ENCODE measurements around the gene TEPSIN.

Gene TEPSIN

GRCh38 chr17:81209141-81209540 lies 29.7 kb downstream of the TEPSIN start:
- no peak overlapping the region for H3K4me3 ChIP-seq (ENCODE audit: low read depth, low read length)
- TF ChIP-seq CTCF (IDR thresholded peaks at IDR 0.05; ENCODE audit: borderline replicate concordance, insufficient read depth, low read depth, low read length) = no peak

- no peak overlapping the region for H3K4me3 ChIP-seq (ENCODE audit: low read depth, low read length)
- TF ChIP-seq CTCF (IDR thresholded peaks at IDR 0.05; ENCODE audit: borderline replicate concordance, insufficient read depth, low read depth, low read length) = no peak
These were observed 30.2 kb downstream of the TEPSIN start for GRCh38 chr17:81208651-81209050.

- no peak overlapping the region for H3K4me3 ChIP-seq (ENCODE audit: low read depth, low read length)
- TF ChIP-seq CTCF (IDR thresholded peaks at IDR 0.05; ENCODE audit: borderline replicate concordance, insufficient read depth, low read depth, low read length) = no peak
These were observed 31.0 kb downstream of the TEPSIN start for GRCh38 chr17:81207610-81208581.

- no peak for TF ChIP-seq CTCF (IDR thresholded peaks at IDR 0.05; ENCODE audit: borderline replicate concordance, insufficient read depth, low read depth, low read length)
- no peak overlapping the region for H3K4me3 ChIP-seq (ENCODE audit: low read depth, low read length)
These were observed 32.2 kb downstream of the TEPSIN start for GRCh38 chr17:81206657-81207056.

GRCh38 chr17:81206166-81206565 lies 32.7 kb downstream of the TEPSIN start:
- TF ChIP-seq CTCF (IDR thresholded peaks at IDR 0.05; ENCODE audit: borderline replicate concordance, insufficient read depth, low read depth, low read length) = no peak
- H3K4me3 ChIP-seq (ENCODE audit: low read depth, low read length) = no peak overlapping the region

DNA sequence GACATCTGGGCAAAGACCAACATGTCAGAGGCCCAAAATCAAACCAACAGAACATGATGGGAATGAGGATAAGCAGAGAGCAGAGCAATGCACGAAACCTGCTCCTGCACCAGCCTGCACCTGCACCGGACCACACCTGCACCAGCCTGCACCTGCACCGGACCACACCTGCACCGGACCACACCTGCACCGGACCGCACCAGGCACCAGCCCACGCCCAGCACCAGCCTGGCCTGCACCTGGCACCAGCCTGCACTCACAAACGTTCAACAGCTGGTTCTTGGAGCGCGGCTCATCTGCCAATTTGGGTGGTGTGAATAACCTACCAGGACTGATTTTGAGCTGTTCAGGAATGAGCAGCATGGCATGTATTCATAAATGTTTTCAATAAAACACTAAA lies 34.3 kb downstream of the TEPSIN start:
- H3K4me3 ChIP-seq (ENCODE audit: low read depth, low read length) = no peak overlapping the region
- no peak for TF ChIP-seq CTCF (IDR thresholded peaks at IDR 0.05; ENCODE audit: borderline replicate concordance, insufficient read depth, low read depth, low read length)

DNA sequence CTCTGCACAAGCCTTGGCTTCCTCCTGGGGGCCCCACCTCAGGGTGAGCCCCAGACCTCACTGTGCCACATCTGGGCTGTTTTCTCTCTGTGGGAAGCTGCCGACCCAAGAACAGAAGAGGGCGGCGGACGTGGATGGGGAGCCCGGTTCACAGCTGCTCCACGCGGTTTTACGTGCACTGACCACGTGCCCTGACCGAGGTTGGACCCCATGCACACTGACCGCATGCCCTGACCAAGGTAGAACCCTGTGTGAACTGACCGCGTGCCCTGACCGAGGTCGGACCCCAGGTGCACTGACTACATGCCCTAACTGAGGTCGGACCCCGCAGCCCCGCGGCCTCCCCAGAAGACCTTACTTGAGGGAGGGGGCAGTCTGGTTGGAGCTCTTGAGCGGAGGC lies 35.7 kb downstream of the TEPSIN start:
- TF ChIP-seq CTCF (IDR thresholded peaks at IDR 0.05; ENCODE audit: borderline replicate concordance, insufficient read depth, low read depth, low read length) = no peak
- no peak overlapping the region for H3K4me3 ChIP-seq (ENCODE audit: low read depth, low read length)

Data from GM12875 (cell line).